Neural progenitor cell (in vitro differentiated cells): Measurements from ENCODE around the gene NFIA. TPM values are rescaled to one million over a fixed set of nuclear protein-coding genes. Genes with fewer than 3 reads are reported as not detected.

Source experiments
- DNase-seq: peaks from one replicate; pipeline ENCODE4 v3.0.0-alpha.2; 2016; ENCODE audit warnings: low spot score
- H2AFZ ChIP-seq: fragments of 200-600 bp; sonication (generic); replicated peaks from 2 replicates; pipeline ENCODE4 v1.6.1; 2016; ENCODE audit warnings: antibody characterized with exemption
- H3F3A ChIP-seq: fragments of 200-600 bp; sonication (generic); 2 replicates; pipeline ENCODE4 v1.6.1; 2016; ENCODE audit warnings: antibody characterized with exemption, low read depth
- H3K27ac ChIP-seq: fragments of 200-600 bp; sonication (generic); 2 replicates; pipeline ENCODE4 v1.5.1; 2016; ENCODE audit warnings: mild to moderate bottlenecking
- H3K27me3 ChIP-seq: fragments of 200-600 bp; sonication (generic); 2 replicates; pipeline ENCODE4 v1.6.1; 2016; ENCODE audit warnings: mild to moderate bottlenecking, moderate library complexity
- H3K36me3 ChIP-seq: fragments of 200-600 bp; sonication (generic); 2 replicates; pipeline ENCODE4 v1.5.1; 2016
- H3K4me1 ChIP-seq: fragments of 200-600 bp; sonication (generic); 2 replicates; pipeline ENCODE4 v1.6.1; 2016; ENCODE audit warnings: mixed run types
- H3K4me2 ChIP-seq: fragments of 200-600 bp; sonication (generic); 2 replicates; pipeline ENCODE4 v1.6.1; 2016
- H3K4me3 ChIP-seq: fragments of 200-600 bp; sonication (generic); 2 replicates; pipeline ENCODE4 v1.5.1; 2016
- H3K79me2 ChIP-seq: fragments of 200-600 bp; sonication (generic); 2 replicates; pipeline ENCODE4 v1.6.1; 2016; ENCODE audit warnings: low read depth
- H3K9ac ChIP-seq: fragments of 200-600 bp; sonication (generic); 2 replicates; pipeline ENCODE4 v1.6.1; 2016
- H3K9me3 ChIP-seq: fragments of 200-600 bp; sonication (generic); 2 replicates; pipeline ENCODE4 v1.5.1; 2016; ENCODE audit warnings: low read depth
- H4K20me1 ChIP-seq: fragments of 200-600 bp; sonication (generic); 2 replicates; pipeline ENCODE4 v1.6.1; 2016; ENCODE audit warnings: low read depth
- H3K27ac Mint-ChIP-seq: 3 replicates; pipeline ENCODE4 v1.8.0; 2021; ENCODE audit warnings: mixed read lengths
- H3K27me3 Mint-ChIP-seq: 2 replicates; pipeline ENCODE4 v1.8.0; 2022; ENCODE audit warnings: low read depth, mild to moderate bottlenecking, inconsistent platforms, moderate library complexity, mixed read lengths; ENCODE audit not compliant: insufficient read depth
- H3K36me3 Mint-ChIP-seq: 3 replicates; pipeline ENCODE4 v1.8.0; 2021; ENCODE audit warnings: mixed read lengths
- H3K4me1 Mint-ChIP-seq: 3 replicates; pipeline ENCODE4 v1.8.0; 2021; ENCODE audit warnings: mixed read lengths
- H3K4me3 Mint-ChIP-seq: 3 replicates; pipeline ENCODE4 v1.8.0; 2021; ENCODE audit warnings: mild to moderate bottlenecking, moderate library complexity, mixed read lengths
- H3K9me3 Mint-ChIP-seq: 3 replicates; pipeline ENCODE4 v1.8.0; 2020; ENCODE audit warnings: mixed read lengths
- CTCF ChIP-seq: fragments of 200-600 bp; sonication (generic); IDR thresholded peaks from 2 replicates; pipeline ENCODE4 v1.5.1; 2017; ENCODE audit warnings: antibody characterized with exemption, mild to moderate bottlenecking
- EZH2 ChIP-seq: fragments of 200-600 bp; sonication (generic); IDR thresholded peaks from 2 replicates; pipeline ENCODE4 v1.6.1; 2017; ENCODE audit warnings: antibody characterized with exemption, mild to moderate bottlenecking, moderate library complexity
- EZH2phosphoT487 ChIP-seq: fragments of 200-600 bp; sonication (generic); IDR thresholded peaks from 2 replicates; pipeline ENCODE4 v1.6.1; 2017; ENCODE audit warnings: antibody characterized with exemption
- total RNA-seq: library from RNA; depleted of rRNA; stranded (reverse); fragments of >200 nt; gene quantifications from 2 replicates; pipeline ENCODE4 v1.2.3, GENCODE V29; 2015; ENCODE audit warnings: low replicate concordance

NFIA gene
- total RNA-seq, 1 donor from 2014 or later, result 5.3 TPM

- Histone ChIP-seq H3K27me3 (no peaks in the 10 kb centered on the region), H3K9me3 (no peaks in the 10 kb centered on the region), H3K4me1 (no peaks in the 10 kb centered on the region), H3K27ac (no peak overlapping the region), H3K9ac (no peak overlapping the region), H3F3A (no peaks in the 10 kb centered on the region), H3K79me2 (no peaks in the 10 kb centered on the region), H3K36me3 (no peaks in the 10 kb centered on the region), H4K20me1 (no peaks in the 10 kb centered on the region), H3K4me2 (no peak overlapping the region), H2AFZ (no peak overlapping the region), H3K4me3 (no peak overlapping the region)
- Mint-ChIP-seq H3K27ac (no peak overlapping the region), H3K4me1 (peaks cover 21% of the 10 kb centered on the region), H3K4me3 (no peak overlapping the region), H3K27me3 (no peaks in the 10 kb centered on the region), H3K9me3 (no peaks in the 10 kb centered on the region), H3K36me3 (no peaks in the 10 kb centered on the region)
- TF ChIP-seq EZH2 (no peak), CTCF (no peak), EZH2phosphoT487 (no peak)
- no peak for DNase-seq
Observed at GRCh38 chr1:61122389-61122788, 40.0 kb downstream of the NFIA start.

- no peaks in the 10 kb centered on the region for H3K27me3 Mint-ChIP-seq
- H3K9me3 Mint-ChIP-seq, result no peaks in the 10 kb centered on the region
- H3K4me2 ChIP-seq, result no peak overlapping the region
- TF ChIP-seq CTCF (no peak), EZH2phosphoT487 (no peak), EZH2 (no peak)
- no peak overlapping the region for H3K27ac Mint-ChIP-seq
- no peak overlapping the region for H3K9ac ChIP-seq
- no peak overlapping the region for H3K4me3 Mint-ChIP-seq
- H3K79me2 ChIP-seq, result no peaks in the 10 kb centered on the region
- peaks cover 21% of the 10 kb centered on the region for H3K4me1 Mint-ChIP-seq
- no peaks in the 10 kb centered on the region for H3K9me3 ChIP-seq
- no peak for DNase-seq
- H4K20me1 ChIP-seq, result no peaks in the 10 kb centered on the region
- no peak overlapping the region for H3K4me3 ChIP-seq
- no peak overlapping the region for H3K27ac ChIP-seq
- no peaks in the 10 kb centered on the region for H3K36me3 ChIP-seq
- no peaks in the 10 kb centered on the region for H3F3A ChIP-seq
- no peak overlapping the region for H2AFZ ChIP-seq
- H3K27me3 ChIP-seq, result no peaks in the 10 kb centered on the region
- H3K4me1 ChIP-seq, result no peaks in the 10 kb centered on the region
- no peaks in the 10 kb centered on the region for H3K36me3 Mint-ChIP-seq
Observed at GRCh38 chr1:61123326-61123725, 41.0 kb downstream of the NFIA start.

- Histone ChIP-seq H3K36me3 (no peaks in the 10 kb centered on the region), H3K9ac (no peak overlapping the region), H3K9me3 (no peaks in the 10 kb centered on the region), H3K79me2 (no peaks in the 10 kb centered on the region), H2AFZ (no peak overlapping the region), H3F3A (no peaks in the 10 kb centered on the region), H3K4me3 (no peak overlapping the region), H3K4me1 (no peaks in the 10 kb centered on the region), H3K4me2 (no peak overlapping the region), H4K20me1 (no peaks in the 10 kb centered on the region), H3K27ac (no peak overlapping the region), H3K27me3 (no peaks in the 10 kb centered on the region)
- H3K9me3 Mint-ChIP-seq, result no peaks in the 10 kb centered on the region
- DNase-seq, result no peak
- TF ChIP-seq EZH2, result no peak
- no peak overlapping the region for H3K4me3 Mint-ChIP-seq
- H3K27me3 Mint-ChIP-seq, result no peaks in the 10 kb centered on the region
- no peak overlapping the region for H3K27ac Mint-ChIP-seq
- H3K4me1 Mint-ChIP-seq, result peaks cover 21% of the 10 kb centered on the region
- peaks cover 2% of the 10 kb centered on the region for H3K36me3 Mint-ChIP-seq
Observed at GRCh38 chr1:61124078-61124477, 41.7 kb downstream of the NFIA start.

GRCh38 chr1:61124696-61125095 lies 42.3 kb downstream of the NFIA start:
- no peak overlapping the region for H3K9ac ChIP-seq
- DNase-seq, result no peak
- no peaks in the 10 kb centered on the region for H3K36me3 ChIP-seq
- Mint-ChIP-seq H3K27ac (no peak overlapping the region), H3K4me1 (peaks cover 20% of the 10 kb centered on the region), H3K27me3 (no peaks in the 10 kb centered on the region), H3K4me3 (no peak overlapping the region), H3K36me3 (peaks cover 2% of the 10 kb centered on the region), H3K9me3 (no peaks in the 10 kb centered on the region)
- no peak overlapping the region for H3K27ac ChIP-seq
- H4K20me1 ChIP-seq, result no peaks in the 10 kb centered on the region
- H3F3A ChIP-seq, result no peaks in the 10 kb centered on the region
- H3K79me2 ChIP-seq, result no peaks in the 10 kb centered on the region
- TF ChIP-seq EZH2 (no peak), CTCF (no peak), EZH2phosphoT487 (no peak)
- no peaks in the 10 kb centered on the region for H3K9me3 ChIP-seq
- no peak overlapping the region for H3K4me2 ChIP-seq
- no peaks in the 10 kb centered on the region for H3K27me3 ChIP-seq
- no peak overlapping the region for H2AFZ ChIP-seq
- H3K4me1 ChIP-seq, result no peaks in the 10 kb centered on the region
- H3K4me3 ChIP-seq, result no peak overlapping the region
